ENCODE results near the gene SAMD4A. TPM values are rescaled to one million over a fixed set of nuclear protein-coding genes. Genes with fewer than 3 reads are reported as not detected.

SAMD4A gene
- total and polyA plus RNA-seq, 7 experiments from 2014 or later = 0.73 to 5.7 (median 1.7) TPM; not detected in 2

- no peak overlapping the region for H3K4me3 ChIP-seq (ENCODE audit: low read length)
- no peaks in the 10 kb centered on the region for H3K36me3 ChIP-seq (ENCODE audit: control insufficient read depth in 2 of 3, insufficient read depth in 3 of 3, low read length in 3 of 3)
- Mint-ChIP-seq H3K36me3 (peaks cover 0 to 4% (median 0%) of the 10 kb centered on the region in 5 donors), H3K27ac (no peak overlapping the region), H3K9me3 (no peaks in the 10 kb centered on the region), H3K4me1 (peaks cover 0 to 30% (median 3%) of the 10 kb centered on the region in 7 donors), H3K27me3 (peaks cover 0 to 34% (median 11%) of the 10 kb centered on the region in 5 donors), H3K4me3 (no peak overlapping the region)
- DNase-seq (no peak), ATAC-seq (no peak)
- H3K4me1 ChIP-seq (ENCODE audit: control insufficient read depth in 2 of 2, insufficient read depth in 2 of 2, low read length in 2 of 2) = peaks cover 0 to 17% of the 10 kb centered on the region in 2 donors
- peaks cover 0 to 4% of the 10 kb centered on the region in 2 donors for H3K27me3 ChIP-seq (ENCODE audit: control insufficient read depth in 2 of 2, insufficient read depth in 2 of 2, low read length in 2 of 2)
- no peak overlapping the region for H3K27ac ChIP-seq (ENCODE audit: low read depth, low read length)
- intact Hi-C loops (cut with micrococcal nuclease) = no loop called here
- POLR2A ChIA-PET = no interaction called here
- H3K9me3 ChIP-seq (ENCODE audit: control insufficient read depth in 2 of 3, low read length in 3 of 3) = no peaks in the 10 kb centered on the region
- CTCF ChIA-PET = no interaction called here
Measured at GRCh38 chr14:54672181-54672580, 105.3 kb downstream of the SAMD4A start.

- H3K27ac ChIP-seq (ENCODE audit: low read depth, low read length) = no peak overlapping the region
- ATAC-seq (no peak), DNase-seq (no peak)
- Mint-ChIP-seq H3K36me3 (peaks cover 0 to 4% (median 0%) of the 10 kb centered on the region in 5 donors), H3K9me3 (no peaks in the 10 kb centered on the region), H3K4me1 (peaks cover 0 to 30% (median 3%) of the 10 kb centered on the region in 7 donors), H3K27me3 (peaks cover 0 to 29% (median 11%) of the 10 kb centered on the region in 5 donors), H3K4me3 (no peak overlapping the region), H3K27ac (no peak overlapping the region)
- ChIA-PET POLR2A (no interaction called here), CTCF (no interaction called here)
- no peak overlapping the region for H3K4me3 ChIP-seq (ENCODE audit: low read length)
- peaks cover 0 to 17% of the 10 kb centered on the region in 2 donors for H3K4me1 ChIP-seq (ENCODE audit: control insufficient read depth in 2 of 2, insufficient read depth in 2 of 2, low read length in 2 of 2)
- no peaks in the 10 kb centered on the region for H3K36me3 ChIP-seq (ENCODE audit: control insufficient read depth in 2 of 3, insufficient read depth in 3 of 3, low read length in 3 of 3)
- H3K9me3 ChIP-seq (ENCODE audit: control insufficient read depth in 2 of 3, low read length in 3 of 3) = no peaks in the 10 kb centered on the region
- intact Hi-C loops (cut with micrococcal nuclease) = no loop called here
- H3K27me3 ChIP-seq (ENCODE audit: control insufficient read depth in 2 of 2, insufficient read depth in 2 of 2, low read length in 2 of 2) = peaks cover 0 to 4% of the 10 kb centered on the region in 2 donors
Measured at GRCh38 chr14:54672688-54673087, 105.8 kb downstream of the SAMD4A start.

GRCh38 chr14:54673193-54674045, 106.5 kb downstream of the SAMD4A start:
- H3K27me3 ChIP-seq (ENCODE audit: control insufficient read depth in 2 of 2, insufficient read depth in 2 of 2, low read length in 2 of 2) = peaks cover 0 to 4% of the 10 kb centered on the region in 2 donors
- ChIA-PET POLR2A (no interaction called here), CTCF (no interaction called here)
- DNase-seq (no peak), ATAC-seq (no peak)
- peaks cover 0 to 17% of the 10 kb centered on the region in 2 donors for H3K4me1 ChIP-seq (ENCODE audit: control insufficient read depth in 2 of 2, insufficient read depth in 2 of 2, low read length in 2 of 2)
- H3K36me3 Mint-ChIP-seq = peaks cover 0 to 4% (median 0%) of the 10 kb centered on the region in 5 donors
- H3K4me1 Mint-ChIP-seq = peaks cover 0 to 30% (median 4%) of the 10 kb centered on the region in 7 donors
- no peak overlapping the region for H3K4me3 ChIP-seq (ENCODE audit: low read length)
- no peak overlapping the region for H3K27ac Mint-ChIP-seq
- H3K4me3 Mint-ChIP-seq = no peak overlapping the region
- H3K36me3 ChIP-seq (ENCODE audit: control insufficient read depth in 2 of 3, insufficient read depth in 3 of 3, low read length in 3 of 3) = no peaks in the 10 kb centered on the region
- intact Hi-C loops (cut with micrococcal nuclease) = no loop called here
- peaks cover 0 to 26% (median 11%) of the 10 kb centered on the region in 5 donors for H3K27me3 Mint-ChIP-seq
- H3K27ac ChIP-seq (ENCODE audit: low read depth, low read length) = no peak overlapping the region
- no peaks in the 10 kb centered on the region for H3K9me3 Mint-ChIP-seq
- H3K9me3 ChIP-seq (ENCODE audit: control insufficient read depth in 2 of 3, low read length in 3 of 3) = no peaks in the 10 kb centered on the region

DNA sequence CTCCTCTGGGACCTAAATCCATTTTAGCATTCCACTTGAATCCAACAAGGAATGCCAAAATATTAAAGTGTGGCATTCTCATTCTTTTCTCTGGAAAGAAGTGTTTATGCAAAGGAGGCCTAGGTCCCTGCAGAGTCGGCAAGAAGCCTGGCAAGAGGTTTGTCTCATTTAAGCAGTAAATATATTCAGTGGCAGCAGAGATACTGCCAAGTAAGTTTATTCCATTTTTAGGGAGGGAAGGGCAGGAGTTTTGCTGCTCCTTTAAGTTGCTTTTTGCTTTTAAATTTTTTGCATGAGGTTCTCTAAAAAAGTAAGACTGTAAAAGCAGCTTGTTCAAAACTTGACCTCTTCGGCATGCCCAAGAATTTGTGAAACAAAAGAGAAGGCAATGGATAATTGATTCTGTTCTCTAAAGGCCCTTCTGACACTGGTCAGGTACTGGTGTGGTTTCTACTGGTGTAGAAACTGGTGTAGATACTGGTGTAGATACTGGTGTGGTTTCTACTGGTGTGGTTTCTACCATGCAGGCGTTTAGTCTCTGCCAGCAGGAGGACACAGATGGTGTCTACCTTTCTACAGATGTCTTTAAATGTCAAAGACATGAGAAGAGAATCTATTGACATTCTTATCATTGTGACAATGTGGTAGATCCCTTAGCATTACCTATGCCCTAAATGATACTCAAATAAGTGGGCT, 107.3 kb downstream of the SAMD4A start:
- Mint-ChIP-seq H3K4me3 (no peak overlapping the region), H3K4me1 (peaks cover 0 to 28% (median 4%) of the 10 kb centered on the region in 7 donors), H3K9me3 (no peaks in the 10 kb centered on the region), H3K36me3 (peaks cover 0 to 4% (median 0%) of the 10 kb centered on the region in 5 donors), H3K27me3 (peaks cover 0 to 25% (median 11%) of the 10 kb centered on the region in 5 donors), H3K27ac (no peak overlapping the region)
- no peak for DNase-seq
- Histone ChIP-seq H3K27me3 (ENCODE audit: control insufficient read depth in 2 of 2, insufficient read depth in 2 of 2, low read length in 2 of 2) (peaks cover 0 to 4% of the 10 kb centered on the region in 2 donors), H3K4me1 (ENCODE audit: control insufficient read depth in 2 of 2, insufficient read depth in 2 of 2, low read length in 2 of 2) (peaks cover 0 to 17% of the 10 kb centered on the region in 2 donors), H3K27ac (ENCODE audit: low read depth, low read length) (no peak overlapping the region), H3K36me3 (ENCODE audit: control insufficient read depth in 2 of 3, insufficient read depth in 3 of 3, low read length in 3 of 3) (no peaks in the 10 kb centered on the region), H3K4me3 (ENCODE audit: low read length) (no peak overlapping the region), H3K9me3 (ENCODE audit: control insufficient read depth in 2 of 3, low read length in 3 of 3) (no peaks in the 10 kb centered on the region)
- no peak for ATAC-seq
- intact Hi-C loops (cut with micrococcal nuclease) = no loop called here
- ChIA-PET POLR2A (no interaction called here), CTCF (no interaction called here)

DNA sequence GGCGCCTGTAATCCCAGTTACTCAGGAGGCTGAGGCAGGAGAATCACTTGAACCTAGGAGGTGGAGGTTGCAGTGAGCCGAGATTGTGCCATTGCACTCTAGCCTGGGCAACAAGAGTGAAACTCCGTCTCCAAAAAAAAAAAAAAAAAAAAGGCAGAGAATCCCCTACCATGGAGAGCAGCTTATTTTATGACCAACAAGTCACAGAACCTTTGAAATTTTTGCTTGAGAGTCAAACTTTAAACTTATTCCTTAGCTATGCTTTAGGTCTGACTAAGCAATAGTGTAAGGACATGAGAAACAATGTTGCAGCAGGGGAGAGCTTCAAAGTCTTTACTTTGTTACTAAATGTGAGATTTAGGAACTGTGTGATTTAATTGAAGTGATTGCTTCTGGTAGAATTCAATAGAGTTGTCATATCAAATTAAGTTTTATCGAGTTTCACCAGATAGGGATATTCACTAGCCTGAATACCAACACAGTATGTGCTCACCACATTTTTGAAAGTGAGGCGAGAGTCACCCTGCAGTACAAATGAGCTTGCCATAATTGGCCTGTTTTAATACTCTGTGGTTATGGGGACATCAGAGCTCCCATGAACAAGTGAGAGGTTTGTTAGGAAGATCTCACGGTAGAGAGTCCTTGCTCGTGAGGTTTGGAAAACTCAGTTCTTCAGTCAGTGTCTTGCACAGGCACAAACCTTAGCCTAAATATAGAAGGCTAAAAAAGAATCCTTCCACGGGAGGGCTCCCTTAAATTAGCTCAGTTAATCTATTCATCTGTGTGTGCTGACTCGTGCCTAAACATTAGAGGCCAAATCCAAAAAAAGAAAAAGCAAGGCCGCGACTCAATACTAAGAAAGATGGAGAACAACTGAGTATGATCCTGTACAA, 108.6 kb downstream of the SAMD4A start:
- intact Hi-C loops (cut with micrococcal nuclease) = no loop called here
- DNase-seq (no peak), ATAC-seq (no peak)
- CTCF ChIA-PET = no interaction called here
- H3K36me3 Mint-ChIP-seq = peaks cover 0 to 4% (median 0%) of the 10 kb centered on the region in 5 donors
- no peak overlapping the region for H3K27ac Mint-ChIP-seq
- Histone ChIP-seq H3K4me1 (ENCODE audit: control insufficient read depth in 2 of 2, insufficient read depth in 2 of 2, low read length in 2 of 2) (peaks cover 0 to 8% of the 10 kb centered on the region in 2 donors), H3K4me3 (ENCODE audit: low read length) (no peak overlapping the region), H3K36me3 (ENCODE audit: control insufficient read depth in 2 of 3, insufficient read depth in 3 of 3, low read length in 3 of 3) (no peaks in the 10 kb centered on the region), H3K27ac (ENCODE audit: low read depth, low read length) (no peak overlapping the region), H3K9me3 (ENCODE audit: control insufficient read depth in 2 of 3, low read length in 3 of 3) (no peaks in the 10 kb centered on the region), H3K27me3 (ENCODE audit: control insufficient read depth in 2 of 2, insufficient read depth in 2 of 2, low read length in 2 of 2) (peaks cover 0 to 4% of the 10 kb centered on the region in 2 donors)
- H3K4me1 Mint-ChIP-seq = peaks cover 0 to 18% (median 1%) of the 10 kb centered on the region in 7 donors
- POLR2A ChIA-PET = no interaction called here
- H3K4me3 Mint-ChIP-seq = no peak overlapping the region
- H3K9me3 Mint-ChIP-seq = no peaks in the 10 kb centered on the region
- H3K27me3 Mint-ChIP-seq = peaks cover 0 to 35% (median 11%) of the 10 kb centered on the region in 5 donors
